K562 (cell line): ENCODE results near the gene CHRND.

Experiments used
- CTCF ChIP-seq, 3 experiments: IDR thresholded peaks in 2 of 3; conservative IDR thresholded peaks in 1 of 3; 2 replicates each; pipeline ENCODE4 v1.5.1; 2011 to 2012; ENCODE audit warnings: low read length in 3 of 3, mild to moderate bottlenecking in 3 of 3, control low read depth in 2 of 3, improper control_type of control experiment in 1 of 3, inconsistent platforms in 1 of 3, low read depth in 1 of 3, mixed read lengths in 1 of 3, moderate library complexity in 1 of 3; ENCODE audit not compliant: insufficient read depth in 2 of 3
- SP2 ChIP-seq: IDR thresholded peaks from 2 replicates; pipeline ENCODE4 v1.6.1; 2011; ENCODE audit warnings: mild to moderate bottlenecking, low read depth, low read length, moderate library complexity; ENCODE audit not compliant: poor library complexity, severe bottlenecking; ENCODE audit errors: extremely low read depth
- SPI1 ChIP-seq: IDR thresholded peaks from 2 replicates; pipeline ENCODE4 v1.6.1; 2011; ENCODE audit warnings: low read depth, low read length, control low read depth, borderline replicate concordance
- ZNF717 ChIP-seq: fragments of 250-450 bp; sonication (Bioruptor Pico); IDR thresholded peaks from 2 replicates; pipeline ENCODE4 v1.5.0; 2021

GRCh38 chr2:232508251-232508650, 17.7 kb upstream of the CHRND start:
- TF ChIP-seq CTCF (IDR thresholded peaks at IDR 0.05 in 2 of 3, conservative IDR thresholded peaks at IDR 0.05 in 1 of 3; ENCODE audit: insufficient read depth in 2 of 3, low read depth in 1 of 3, low read length in 3 of 3) = no peak
- TF ChIP-seq SP2 = no peak
- no peak for TF ChIP-seq SPI1
- no peak for TF ChIP-seq ZNF717 (CRISPR knock-in tag)
